ENCODE results near the gene RAB36.

- no peak for TF ChIP-seq EZH2 (IDR thresholded peaks at IDR 0.05; ENCODE audit: borderline replicate concordance, low read length)
- TF ChIP-seq CTCF (conservative IDR thresholded peaks at IDR 0.05 in 1 of 2, IDR thresholded peaks at IDR 0.05 in 1 of 2; ENCODE audit: extremely low read depth in 1 of 2, insufficient read depth in 1 of 2, low read depth in 1 of 2, low read length in 2 of 2): no peak
Observed at GRCh38 chr22:23137905-23138561, 7.2 kb upstream of the RAB36 start.
